ENCODE measurements around the gene GCNT3.

The GCNT3 gene, protein sequence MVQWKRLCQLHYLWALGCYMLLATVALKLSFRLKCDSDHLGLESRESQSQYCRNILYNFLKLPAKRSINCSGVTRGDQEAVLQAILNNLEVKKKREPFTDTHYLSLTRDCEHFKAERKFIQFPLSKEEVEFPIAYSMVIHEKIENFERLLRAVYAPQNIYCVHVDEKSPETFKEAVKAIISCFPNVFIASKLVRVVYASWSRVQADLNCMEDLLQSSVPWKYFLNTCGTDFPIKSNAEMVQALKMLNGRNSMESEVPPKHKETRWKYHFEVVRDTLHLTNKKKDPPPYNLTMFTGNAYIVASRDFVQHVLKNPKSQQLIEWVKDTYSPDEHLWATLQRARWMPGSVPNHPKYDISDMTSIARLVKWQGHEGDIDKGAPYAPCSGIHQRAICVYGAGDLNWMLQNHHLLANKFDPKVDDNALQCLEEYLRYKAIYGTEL

DNA sequence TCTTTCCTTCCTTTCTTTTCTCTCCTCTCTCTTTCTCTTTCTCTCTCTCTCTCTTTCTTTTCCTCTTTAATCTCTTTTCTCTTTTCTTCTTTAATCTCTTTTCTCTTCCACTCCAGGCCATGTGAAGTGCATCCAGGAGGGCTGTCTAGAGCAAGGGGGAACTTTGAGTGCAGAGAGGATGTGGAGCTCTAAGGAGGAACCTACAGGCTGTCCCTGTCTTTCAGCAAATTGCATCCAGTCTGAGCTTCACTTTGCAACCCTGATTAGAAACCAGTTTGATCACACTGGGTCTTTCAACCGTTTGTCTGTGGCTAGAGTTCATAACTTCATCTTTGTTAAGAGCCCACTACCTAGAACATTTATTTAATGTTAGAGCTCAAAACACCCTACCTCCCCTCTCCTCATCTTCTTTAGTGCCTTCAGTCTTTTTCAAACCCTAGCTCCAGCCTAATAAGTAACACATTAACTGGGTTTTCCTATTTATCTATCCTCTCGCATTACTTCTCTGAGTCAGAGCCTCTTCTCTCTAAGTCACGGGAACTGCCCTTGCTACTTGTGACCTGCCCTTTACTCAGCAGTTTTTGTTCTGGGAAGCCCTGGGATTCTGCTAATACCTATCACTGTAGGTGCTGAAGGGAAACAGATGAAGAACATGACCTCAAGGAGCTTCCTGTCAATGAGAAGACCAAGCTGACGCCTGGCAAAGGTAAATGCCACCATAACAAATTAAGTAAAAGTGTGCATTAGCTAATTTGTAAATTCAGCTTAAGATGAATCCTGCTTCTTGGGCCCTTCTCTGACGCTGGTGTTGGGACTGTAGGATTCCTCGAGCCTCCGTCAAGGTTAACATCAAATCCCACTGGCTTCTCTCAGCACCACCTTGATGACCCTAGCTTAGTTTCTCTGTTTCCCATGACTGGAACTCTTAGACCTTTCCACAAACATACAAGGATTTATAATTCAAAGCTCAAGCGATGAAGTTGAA is at the start of gene GCNT3:
TSS of gene GCNT3 (plus strand) at position 508 of the 985 bp plus-strand sequence. CDS start 6,456 bp downstream, outside the sequence.
- H3K4me3 ChIP-seq (ENCODE audit: low read depth, low read length) = no peak within 1 kb of the TSS
- H3K27me3 ChIP-seq (ENCODE audit: control insufficient read depth, insufficient read depth, low read length) = 0 out of 2 replicates have a peak, but pooled peaks cover 2% of the 10 kb centered on the region
- H3K36me3 ChIP-seq (ENCODE audit: control insufficient read depth, insufficient read depth, low read length) = no peaks in the 10 kb centered on the region
- no peak within 1 kb of the TSS for H3K27ac ChIP-seq (ENCODE audit: low read depth, low read length)
- H3K9me3 ChIP-seq (ENCODE audit: control insufficient read depth, insufficient read depth, low read length) = no peaks in the 10 kb centered on the region
- no peak within 1 kb of the TSS for H3K9ac ChIP-seq (ENCODE audit: low read depth, low read length)
- no peaks in the 10 kb centered on the region for H3K4me1 ChIP-seq (ENCODE audit: control insufficient read depth, insufficient read depth, low read length)

DNA sequence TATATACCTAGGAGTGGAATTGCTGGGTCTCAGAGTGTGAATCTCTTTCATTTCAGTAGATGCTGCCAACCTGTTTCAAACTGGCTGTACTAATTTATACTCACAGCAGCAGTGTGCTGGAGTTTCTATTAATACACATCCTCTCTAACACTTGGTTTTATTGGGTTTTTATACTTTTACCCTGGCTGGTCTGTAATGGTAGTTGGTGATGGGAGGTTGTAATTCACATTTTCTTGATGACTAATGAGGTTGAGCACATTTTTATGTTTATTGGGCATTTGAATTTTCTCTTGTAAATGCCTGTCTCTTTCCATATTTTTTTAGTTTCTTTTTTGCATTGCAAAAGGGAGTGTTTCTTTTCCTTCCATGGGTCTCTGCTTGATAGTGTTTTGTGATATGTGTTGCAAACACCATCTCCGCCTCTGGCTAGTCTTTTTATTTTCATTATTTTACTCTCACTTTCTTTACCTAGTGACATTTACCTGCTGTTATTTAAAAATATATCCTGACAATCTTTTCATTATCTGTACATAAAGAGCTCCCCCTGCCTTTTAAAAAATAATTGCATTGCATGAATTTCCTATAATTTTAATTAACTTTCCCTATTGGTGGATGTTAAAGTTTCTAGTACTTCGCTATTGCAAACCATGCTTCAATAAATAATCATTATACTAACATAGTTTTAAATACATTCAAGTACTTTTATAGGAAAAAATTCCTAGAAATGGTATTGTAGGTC is 49.0 kb upstream of the GCNT3 start:
- H3K4me3 ChIP-seq (ENCODE audit: low read depth, low read length) = no peak overlapping the region
- no peak overlapping the region for H3K27ac ChIP-seq (ENCODE audit: low read depth, low read length)
- H3K27me3 ChIP-seq (ENCODE audit: control insufficient read depth, insufficient read depth, low read length) = no peaks in the 10 kb centered on the region
- no peaks in the 10 kb centered on the region for H3K9me3 ChIP-seq (ENCODE audit: control insufficient read depth, insufficient read depth, low read length)
- no peaks in the 10 kb centered on the region for H3K36me3 ChIP-seq (ENCODE audit: control insufficient read depth, insufficient read depth, low read length)
- 0 out of 2 replicates have a peak, but pooled peaks cover 5% of the 10 kb centered on the region for H3K4me1 ChIP-seq (ENCODE audit: control insufficient read depth, insufficient read depth, low read length)
- no peak overlapping the region for H3K9ac ChIP-seq (ENCODE audit: low read depth, low read length)

DNA sequence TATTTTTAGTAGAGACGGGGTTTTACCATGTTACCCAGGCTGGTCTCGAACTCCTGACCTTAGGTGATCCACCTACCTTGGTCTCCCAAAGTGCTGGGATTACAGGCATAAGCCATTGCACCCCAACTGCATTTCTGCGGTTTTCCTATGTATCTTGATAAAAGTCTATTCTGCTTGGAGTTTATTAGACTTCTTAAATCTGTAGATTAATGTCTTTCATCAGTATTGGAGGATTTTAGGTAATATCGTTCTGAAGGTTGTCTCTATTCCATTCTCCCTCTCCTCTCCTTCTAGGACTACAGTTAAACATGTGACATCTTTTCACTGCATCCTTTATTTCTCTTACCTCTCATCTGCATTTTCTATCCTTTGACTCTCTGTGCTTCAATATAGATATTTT is 46.3 kb upstream of the GCNT3 start:
- H3K36me3 ChIP-seq (ENCODE audit: control insufficient read depth, insufficient read depth, low read length) = no peaks in the 10 kb centered on the region
- no peaks in the 10 kb centered on the region for H3K27me3 ChIP-seq (ENCODE audit: control insufficient read depth, insufficient read depth, low read length)
- H3K4me3 ChIP-seq (ENCODE audit: low read depth, low read length) = no peak overlapping the region
- H3K27ac ChIP-seq (ENCODE audit: low read depth, low read length) = no peak overlapping the region
- H3K4me1 ChIP-seq (ENCODE audit: control insufficient read depth, insufficient read depth, low read length) = 0 out of 2 replicates have a peak, but pooled peaks cover 5% of the 10 kb centered on the region
- H3K9me3 ChIP-seq (ENCODE audit: control insufficient read depth, insufficient read depth, low read length) = no peaks in the 10 kb centered on the region
- H3K9ac ChIP-seq (ENCODE audit: low read depth, low read length) = no peak overlapping the region

DNA sequence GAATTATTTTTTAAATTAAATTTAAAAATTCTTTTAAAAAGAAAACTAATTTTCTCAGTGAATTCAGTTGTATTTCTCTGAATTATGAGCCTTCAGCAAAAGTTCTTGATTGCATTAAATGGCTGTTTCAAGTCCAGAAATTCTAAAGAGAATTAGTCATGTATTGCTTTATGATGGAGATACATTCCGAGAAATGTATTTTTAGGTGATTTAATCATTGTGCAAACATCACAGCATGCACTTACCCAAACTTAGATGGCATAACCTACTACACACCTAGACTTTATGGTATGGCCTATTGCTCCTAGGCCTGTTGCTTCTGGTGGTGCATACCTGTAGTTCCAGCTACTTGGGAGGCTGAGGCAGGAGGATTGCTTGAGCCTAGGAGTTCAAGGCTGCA is 44.3 kb upstream of the GCNT3 start:
- H3K9ac ChIP-seq (ENCODE audit: low read depth, low read length) = no peak overlapping the region
- H3K36me3 ChIP-seq (ENCODE audit: control insufficient read depth, insufficient read depth, low read length) = no peaks in the 10 kb centered on the region
- H3K4me3 ChIP-seq (ENCODE audit: low read depth, low read length) = no peak overlapping the region
- no peak overlapping the region for H3K27ac ChIP-seq (ENCODE audit: low read depth, low read length)
- 0 out of 2 replicates have a peak, but pooled peaks cover 5% of the 10 kb centered on the region for H3K4me1 ChIP-seq (ENCODE audit: control insufficient read depth, insufficient read depth, low read length)
- H3K27me3 ChIP-seq (ENCODE audit: control insufficient read depth, insufficient read depth, low read length) = no peaks in the 10 kb centered on the region
- no peaks in the 10 kb centered on the region for H3K9me3 ChIP-seq (ENCODE audit: control insufficient read depth, insufficient read depth, low read length)

DNA sequence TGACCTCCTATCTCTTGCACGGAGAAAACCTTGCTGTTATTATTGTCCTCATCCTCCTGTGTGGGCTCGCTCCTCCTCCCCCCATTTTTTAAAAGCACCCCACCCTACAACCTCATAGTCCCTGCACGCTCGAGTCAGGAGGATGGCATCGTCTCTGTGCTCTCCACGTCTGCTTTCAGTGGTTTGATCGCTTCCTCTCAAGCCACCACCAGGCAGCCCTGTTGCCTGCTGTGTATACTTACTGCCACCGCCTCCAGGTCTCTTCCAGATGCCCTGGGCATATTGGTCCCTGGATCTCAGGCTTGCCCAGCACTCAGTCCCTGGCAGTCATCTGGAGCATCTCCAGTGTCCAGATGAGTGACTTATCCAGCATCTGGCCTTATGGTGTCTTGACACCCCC is 42.1 kb upstream of the GCNT3 start:
- no peaks in the 10 kb centered on the region for H3K4me1 ChIP-seq (ENCODE audit: control insufficient read depth, insufficient read depth, low read length)
- H3K4me3 ChIP-seq (ENCODE audit: low read depth, low read length) = no peak overlapping the region
- no peaks in the 10 kb centered on the region for H3K36me3 ChIP-seq (ENCODE audit: control insufficient read depth, insufficient read depth, low read length)
- no peak overlapping the region for H3K9ac ChIP-seq (ENCODE audit: low read depth, low read length)
- no peak overlapping the region for H3K27ac ChIP-seq (ENCODE audit: low read depth, low read length)
- H3K9me3 ChIP-seq (ENCODE audit: control insufficient read depth, insufficient read depth, low read length) = no peaks in the 10 kb centered on the region
- H3K27me3 ChIP-seq (ENCODE audit: control insufficient read depth, insufficient read depth, low read length) = no peaks in the 10 kb centered on the region

DNA sequence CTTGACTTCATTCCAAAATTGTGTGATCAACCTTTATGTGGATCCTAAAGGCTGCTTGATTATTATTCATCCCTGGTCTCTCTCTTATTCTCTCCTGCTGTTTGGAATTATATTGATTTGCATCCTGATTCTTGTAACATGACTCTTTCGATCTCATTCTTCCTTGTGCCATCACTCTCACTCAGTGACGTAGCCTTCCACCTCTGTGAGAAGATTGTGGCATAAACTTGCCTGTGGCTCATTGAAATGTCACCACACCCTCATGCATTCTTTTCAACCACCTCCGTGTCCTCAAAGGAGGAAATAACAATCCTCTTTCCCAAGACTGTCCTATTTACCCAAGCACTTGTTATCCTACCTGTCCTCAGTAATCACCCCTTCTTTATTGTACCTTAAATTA is 41.3 kb upstream of the GCNT3 start:
- Histone ChIP-seq H3K9me3 (ENCODE audit: control insufficient read depth, insufficient read depth, low read length) (no peaks in the 10 kb centered on the region), H3K36me3 (ENCODE audit: control insufficient read depth, insufficient read depth, low read length) (no peaks in the 10 kb centered on the region), H3K9ac (ENCODE audit: low read depth, low read length) (no peak overlapping the region), H3K27ac (ENCODE audit: low read depth, low read length) (no peak overlapping the region), H3K4me3 (ENCODE audit: low read depth, low read length) (no peak overlapping the region), H3K4me1 (ENCODE audit: control insufficient read depth, insufficient read depth, low read length) (no peaks in the 10 kb centered on the region), H3K27me3 (ENCODE audit: control insufficient read depth, insufficient read depth, low read length) (no peaks in the 10 kb centered on the region)

DNA sequence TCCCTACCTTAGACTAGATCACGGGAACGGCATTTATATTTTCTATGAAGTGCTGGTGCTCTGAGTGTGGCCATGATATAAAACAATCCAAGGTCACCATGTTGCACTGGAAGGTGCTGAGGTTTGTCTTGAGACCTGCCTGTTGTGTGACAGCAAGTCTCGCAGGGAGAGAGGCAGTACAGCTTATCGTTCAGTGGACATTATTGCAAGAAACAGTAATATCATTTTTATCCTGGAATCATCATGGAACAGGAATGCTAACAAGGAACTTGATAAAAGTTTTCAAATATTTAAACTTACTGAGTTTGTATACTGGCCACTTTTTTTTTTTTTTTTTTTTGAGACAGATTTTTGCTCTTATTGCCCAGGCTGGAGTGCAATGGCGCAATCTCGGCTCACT is 40.0 kb upstream of the GCNT3 start:
- H3K27ac ChIP-seq (ENCODE audit: low read depth, low read length) = no peak overlapping the region
- no peaks in the 10 kb centered on the region for H3K4me1 ChIP-seq (ENCODE audit: control insufficient read depth, insufficient read depth, low read length)

DNA sequence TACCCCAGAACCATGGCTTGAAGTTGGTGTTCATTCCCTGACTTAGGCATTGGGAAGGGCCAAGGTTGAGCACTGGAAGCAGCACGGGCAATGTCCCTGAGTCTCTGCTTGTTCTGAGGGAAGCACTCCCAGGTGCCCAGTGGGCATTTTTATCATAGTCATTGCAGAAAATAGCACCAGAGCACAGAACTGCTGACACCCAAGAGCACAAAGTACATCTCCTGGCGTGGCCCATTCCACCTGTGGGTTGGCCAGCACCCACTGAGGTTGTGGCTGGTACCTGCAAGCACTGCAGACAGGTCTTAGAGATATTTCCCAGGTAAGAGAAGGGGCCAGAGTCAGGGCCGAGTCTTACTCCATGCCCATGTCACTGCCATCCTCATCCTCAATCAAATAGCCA is 28.5 kb upstream of the GCNT3 start:
- Histone ChIP-seq H3K27ac (ENCODE audit: low read depth, low read length) (no peak overlapping the region), H3K9ac (ENCODE audit: low read depth, low read length) (no peak overlapping the region), H3K27me3 (ENCODE audit: control insufficient read depth, insufficient read depth, low read length) (no peaks in the 10 kb centered on the region), H3K4me3 (ENCODE audit: low read depth, low read length) (no peak overlapping the region), H3K9me3 (ENCODE audit: control insufficient read depth, insufficient read depth, low read length) (no peaks in the 10 kb centered on the region), H3K4me1 (ENCODE audit: control insufficient read depth, insufficient read depth, low read length) (no peaks in the 10 kb centered on the region), H3K36me3 (ENCODE audit: control insufficient read depth, insufficient read depth, low read length) (no peaks in the 10 kb centered on the region)

More for the DNA sequence above, 40.0 kb upstream of the GCNT3 start:
- H3K4me3 ChIP-seq (ENCODE audit: low read depth, low read length) = no peak overlapping the region
- no peaks in the 10 kb centered on the region for H3K9me3 ChIP-seq (ENCODE audit: control insufficient read depth, insufficient read depth, low read length)
- no peaks in the 10 kb centered on the region for H3K36me3 ChIP-seq (ENCODE audit: control insufficient read depth, insufficient read depth, low read length)
- no peak overlapping the region for H3K9ac ChIP-seq (ENCODE audit: low read depth, low read length)
- H3K27me3 ChIP-seq (ENCODE audit: control insufficient read depth, insufficient read depth, low read length) = no peaks in the 10 kb centered on the region

DNA sequence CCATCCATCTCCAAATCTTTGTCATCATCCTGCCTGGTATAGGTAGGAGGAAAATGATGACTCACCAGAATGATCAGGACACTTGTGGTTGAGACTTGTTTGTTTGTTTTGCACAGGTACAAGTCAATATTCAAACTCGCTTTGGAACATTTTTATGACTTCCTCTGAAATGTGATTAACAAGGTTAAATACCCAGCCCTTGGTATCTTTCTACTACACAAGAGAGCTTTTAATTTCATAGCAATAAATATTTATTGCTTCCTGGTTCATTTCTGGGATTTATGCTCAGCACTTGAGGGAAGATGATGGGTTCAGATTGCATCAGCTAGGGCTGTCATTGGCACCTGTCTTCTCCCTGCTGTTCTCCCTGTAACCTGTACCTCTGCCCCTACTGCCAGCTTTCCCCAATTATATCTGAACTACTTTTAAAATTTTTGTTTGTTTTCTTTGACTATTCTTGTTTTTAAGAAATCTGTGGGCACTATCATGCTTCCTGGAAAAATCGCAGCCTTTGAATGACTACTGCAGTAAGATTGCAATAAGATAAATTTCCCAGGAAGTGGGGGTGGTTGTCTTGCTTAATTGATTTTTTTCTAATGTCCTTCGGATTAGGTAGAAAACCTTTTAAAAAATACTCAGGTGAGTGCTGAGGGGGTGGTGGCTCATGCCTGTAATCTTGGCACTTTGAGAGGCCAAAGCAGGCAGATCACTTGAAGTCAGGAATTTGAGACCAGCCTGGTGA is 24.3 kb upstream of the GCNT3 start:
- no peak overlapping the region for H3K9ac ChIP-seq (ENCODE audit: low read depth, low read length)
- no peaks in the 10 kb centered on the region for H3K36me3 ChIP-seq (ENCODE audit: control insufficient read depth, insufficient read depth, low read length)
- H3K9me3 ChIP-seq (ENCODE audit: control insufficient read depth, insufficient read depth, low read length) = no peaks in the 10 kb centered on the region
- H3K27ac ChIP-seq (ENCODE audit: low read depth, low read length) = no peak overlapping the region
- no peaks in the 10 kb centered on the region for H3K27me3 ChIP-seq (ENCODE audit: control insufficient read depth, insufficient read depth, low read length)
- no peaks in the 10 kb centered on the region for H3K4me1 ChIP-seq (ENCODE audit: control insufficient read depth, insufficient read depth, low read length)
- no peak overlapping the region for H3K4me3 ChIP-seq (ENCODE audit: low read depth, low read length)

DNA sequence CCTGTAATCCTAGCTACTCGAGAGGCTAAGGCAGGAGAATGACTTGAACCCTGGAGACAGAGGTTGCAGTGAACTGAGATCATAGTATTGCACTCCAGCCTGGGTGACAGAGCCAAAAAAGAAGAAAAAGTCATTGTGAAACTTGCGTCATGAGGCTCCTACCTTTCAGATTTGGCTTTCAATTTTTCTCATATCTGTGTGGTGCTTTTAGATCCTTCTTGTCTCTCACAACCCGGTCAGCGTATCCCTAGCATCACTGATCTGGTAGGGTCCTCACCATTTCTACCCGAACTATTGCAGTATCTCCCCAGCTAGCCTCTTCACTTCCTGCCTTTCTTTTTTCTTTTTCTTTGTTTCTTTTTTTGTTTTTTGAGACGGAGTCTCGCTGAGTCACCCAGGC is 21.6 kb upstream of the GCNT3 start:
- H3K27ac ChIP-seq (ENCODE audit: low read depth, low read length) = no peak overlapping the region
- H3K4me3 ChIP-seq (ENCODE audit: low read depth, low read length) = no peak overlapping the region
- no peaks in the 10 kb centered on the region for H3K4me1 ChIP-seq (ENCODE audit: control insufficient read depth, insufficient read depth, low read length)
- no peaks in the 10 kb centered on the region for H3K9me3 ChIP-seq (ENCODE audit: control insufficient read depth, insufficient read depth, low read length)
- no peaks in the 10 kb centered on the region for H3K36me3 ChIP-seq (ENCODE audit: control insufficient read depth, insufficient read depth, low read length)
- H3K9ac ChIP-seq (ENCODE audit: low read depth, low read length) = no peak overlapping the region
- H3K27me3 ChIP-seq (ENCODE audit: control insufficient read depth, insufficient read depth, low read length) = no peaks in the 10 kb centered on the region
